ENCODE data around the gene VRK3.
"Not testable (repeated sequence)": the region's sequence is repeated elsewhere in the genome, so short reads cannot be mapped to it uniquely, and the experiment has no call there.

Gene VRK3, protein sequence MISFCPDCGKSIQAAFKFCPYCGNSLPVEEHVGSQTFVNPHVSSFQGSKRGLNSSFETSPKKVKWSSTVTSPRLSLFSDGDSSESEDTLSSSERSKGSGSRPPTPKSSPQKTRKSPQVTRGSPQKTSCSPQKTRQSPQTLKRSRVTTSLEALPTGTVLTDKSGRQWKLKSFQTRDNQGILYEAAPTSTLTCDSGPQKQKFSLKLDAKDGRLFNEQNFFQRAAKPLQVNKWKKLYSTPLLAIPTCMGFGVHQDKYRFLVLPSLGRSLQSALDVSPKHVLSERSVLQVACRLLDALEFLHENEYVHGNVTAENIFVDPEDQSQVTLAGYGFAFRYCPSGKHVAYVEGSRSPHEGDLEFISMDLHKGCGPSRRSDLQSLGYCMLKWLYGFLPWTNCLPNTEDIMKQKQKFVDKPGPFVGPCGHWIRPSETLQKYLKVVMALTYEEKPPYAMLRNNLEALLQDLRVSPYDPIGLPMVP

DNA sequence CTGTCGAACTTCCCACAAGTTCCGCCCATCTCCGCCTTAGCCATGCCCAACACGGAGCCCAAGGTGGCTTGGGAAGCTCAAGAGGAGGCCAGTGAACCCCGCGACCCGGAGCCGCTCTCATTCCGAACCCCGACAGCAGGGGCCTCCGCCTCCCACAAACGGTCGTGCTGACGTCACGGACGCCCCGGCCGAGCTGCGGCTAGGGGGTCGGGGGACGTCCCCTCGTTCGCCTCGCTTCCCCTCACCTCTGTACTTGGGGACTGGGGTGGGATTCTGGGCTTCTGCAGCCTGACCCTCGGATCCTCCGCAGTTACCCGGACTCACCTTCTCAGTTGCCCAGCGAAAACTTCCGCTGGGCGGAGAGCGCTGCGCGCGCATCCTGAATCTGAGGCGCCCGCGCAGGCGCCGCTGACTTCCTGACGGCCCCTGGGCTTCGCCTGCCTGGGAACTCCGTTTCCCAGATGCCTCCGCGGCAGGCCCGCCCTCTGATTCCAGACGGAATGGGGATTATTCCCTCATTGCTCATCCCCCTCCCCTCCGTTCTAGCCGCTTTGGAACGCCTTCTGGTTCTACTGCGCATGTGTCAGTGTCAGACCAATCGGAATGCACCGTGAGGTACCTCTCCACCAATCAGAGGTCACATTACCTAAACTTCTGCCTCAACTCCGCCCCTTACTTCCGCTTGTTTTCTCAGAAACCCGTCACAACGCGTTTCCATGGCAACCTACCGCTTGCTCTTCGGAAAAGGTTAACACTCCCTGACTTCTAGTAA lies at the start of gene VRK3:
VRK3 (minus strand) TSS at position 351 of the 772 bp plus-strand sequence. CDS start 9,210 bp downstream, outside the sequence.
- in situ Hi-C loops (cut with MboI; ENCODE audit: low sequenced_read_pairs): no loop called here

DNA sequence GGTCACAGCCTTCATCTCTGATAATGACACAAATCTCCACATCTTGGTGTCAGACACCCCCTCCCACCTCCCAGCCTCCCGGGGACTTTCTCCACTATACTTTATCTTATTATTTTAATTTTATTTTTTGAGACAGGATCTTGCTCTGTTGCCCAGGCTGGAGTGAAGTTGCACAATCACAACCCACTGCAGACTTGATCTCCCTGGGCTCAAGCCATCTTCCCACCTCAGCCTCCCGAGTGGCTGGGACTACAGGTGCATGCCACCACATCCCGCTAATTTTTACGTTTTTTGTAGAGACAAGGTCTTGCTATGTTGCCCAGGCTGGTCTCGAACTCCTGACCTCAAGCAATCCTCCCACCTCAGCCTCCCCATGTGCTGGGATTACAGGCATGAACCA lies 43.2 kb upstream of the VRK3 start:
- in situ Hi-C loops (cut with MboI; ENCODE audit: low sequenced_read_pairs): not testable (repeated sequence)

DNA sequence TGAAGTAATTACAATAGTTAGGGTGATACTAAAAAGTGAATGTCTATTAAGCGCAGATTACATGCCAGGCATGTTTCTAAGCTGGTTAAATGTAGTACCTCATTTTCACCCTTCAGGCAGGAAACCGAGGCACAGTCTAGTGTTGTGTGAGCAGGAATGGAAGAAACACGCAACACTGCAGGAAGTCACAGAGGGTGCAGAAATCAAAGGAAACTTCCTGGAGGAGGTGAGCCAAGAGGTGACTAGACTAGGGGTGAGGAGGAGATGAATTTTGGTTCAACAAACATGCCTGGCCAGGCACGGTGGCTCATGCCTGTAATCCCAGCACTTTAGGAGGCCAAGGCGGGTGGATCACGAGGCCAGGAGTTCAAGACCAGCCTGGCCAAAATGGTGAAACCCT lies 42.4 kb upstream of the VRK3 start:
- in situ Hi-C loops (cut with MboI; ENCODE audit: low sequenced_read_pairs): no loop called here

DNA sequence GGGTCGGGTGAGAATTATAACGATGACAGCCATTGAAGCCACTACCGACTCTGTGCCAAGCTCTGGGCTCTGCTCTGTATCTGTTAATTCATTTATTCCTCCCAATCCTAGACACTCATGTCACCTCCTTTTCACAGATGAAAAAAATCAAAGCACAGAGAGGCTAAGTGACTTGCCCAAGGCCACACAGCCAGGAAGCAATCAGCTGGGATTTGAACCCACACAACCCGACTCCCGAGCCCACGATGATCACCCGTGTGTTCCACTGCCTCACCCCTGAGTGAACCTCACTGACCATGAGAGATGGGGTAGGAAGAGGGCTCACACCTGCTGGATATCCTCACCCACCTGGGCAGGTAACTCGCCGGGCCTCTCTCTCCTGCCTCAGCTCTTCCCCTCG lies 40.8 kb upstream of the VRK3 start:
- in situ Hi-C loops (cut with MboI; ENCODE audit: low sequenced_read_pairs): no loop called here

DNA sequence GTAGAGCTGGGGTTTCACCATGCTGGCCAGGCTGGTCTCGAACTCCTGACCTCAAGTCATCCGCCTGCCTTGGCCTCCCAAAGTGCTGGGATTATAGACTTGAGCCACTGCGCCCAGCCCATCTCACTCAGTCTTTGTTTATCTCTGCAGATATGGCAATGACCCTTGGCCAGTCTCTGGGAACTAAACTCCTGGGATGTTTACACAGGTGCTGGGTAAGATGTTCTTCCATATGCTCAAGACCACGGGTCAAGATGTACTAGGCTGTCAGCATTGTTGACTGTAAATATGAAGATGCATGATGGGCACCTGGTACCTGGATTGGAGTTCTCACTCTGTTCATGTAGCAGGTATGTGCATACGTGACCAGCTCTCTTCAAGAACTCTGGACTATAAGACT lies 36.5 kb upstream of the VRK3 start:
- in situ Hi-C loops (cut with MboI; ENCODE audit: low sequenced_read_pairs): no loop called here

DNA sequence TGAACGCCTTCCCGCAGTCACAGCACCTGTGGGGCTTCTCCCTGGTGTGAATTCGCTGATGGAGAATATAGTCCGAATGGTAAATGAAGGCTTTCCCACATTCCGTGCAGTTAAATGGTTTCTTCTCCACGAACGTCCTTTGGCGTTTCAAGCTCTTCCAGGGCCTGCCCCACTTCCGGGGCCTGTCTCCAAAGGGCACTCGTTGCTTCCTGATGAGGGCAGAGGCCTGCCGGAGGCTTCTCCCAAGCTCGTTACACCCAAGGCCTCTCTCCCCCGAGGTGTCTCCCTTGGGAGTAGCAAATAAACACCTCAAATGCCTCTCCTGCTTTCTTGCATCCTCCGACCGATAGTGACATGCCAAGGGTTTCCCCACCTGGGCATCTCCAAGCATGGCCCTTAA lies 34.9 kb upstream of the VRK3 start:
- in situ Hi-C loops (cut with MboI; ENCODE audit: low sequenced_read_pairs): no loop called here

DNA sequence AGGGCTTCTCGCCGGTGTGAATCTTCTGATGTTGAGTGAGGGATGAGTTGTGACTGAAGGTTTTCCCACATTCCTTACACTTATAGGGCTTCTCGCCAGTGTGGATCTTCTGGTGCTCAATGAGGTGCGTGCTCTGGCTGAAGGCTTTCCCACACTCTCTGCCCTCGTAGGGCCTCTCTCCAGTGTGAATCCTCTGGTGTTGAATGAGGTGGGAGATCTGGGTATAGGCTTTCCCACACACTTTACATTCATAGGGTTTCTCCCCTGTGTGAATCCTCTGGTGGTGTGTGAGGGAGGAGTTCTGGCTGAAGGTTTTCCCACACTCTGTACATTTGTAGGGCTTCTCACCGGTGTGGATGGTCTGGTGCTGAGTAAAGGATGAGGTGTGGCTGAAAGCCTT lies 33.9 kb upstream of the VRK3 start:
- in situ Hi-C loops (cut with MboI; ENCODE audit: low sequenced_read_pairs): no loop called here

DNA sequence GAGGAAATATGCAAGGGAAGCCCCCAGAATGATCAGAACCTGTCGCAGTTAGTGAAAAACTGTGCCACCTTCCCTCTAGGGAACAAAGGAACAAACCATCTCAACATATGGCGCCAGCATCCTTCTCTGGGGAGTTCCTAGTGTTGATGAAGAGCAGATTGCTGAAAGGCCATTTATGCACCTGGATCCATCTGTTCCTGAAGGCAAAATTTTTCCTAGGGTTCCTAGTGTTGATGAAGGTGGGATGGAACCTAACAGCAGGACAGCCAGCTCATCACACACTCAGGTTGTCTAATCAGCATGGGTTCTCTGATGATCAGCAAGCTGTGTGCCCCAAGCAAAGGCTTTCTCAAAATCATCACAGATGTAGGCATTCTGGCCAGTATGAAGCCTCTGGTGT lies 33.3 kb upstream of the VRK3 start:
- in situ Hi-C loops (cut with MboI; ENCODE audit: low sequenced_read_pairs): no loop called here

DNA sequence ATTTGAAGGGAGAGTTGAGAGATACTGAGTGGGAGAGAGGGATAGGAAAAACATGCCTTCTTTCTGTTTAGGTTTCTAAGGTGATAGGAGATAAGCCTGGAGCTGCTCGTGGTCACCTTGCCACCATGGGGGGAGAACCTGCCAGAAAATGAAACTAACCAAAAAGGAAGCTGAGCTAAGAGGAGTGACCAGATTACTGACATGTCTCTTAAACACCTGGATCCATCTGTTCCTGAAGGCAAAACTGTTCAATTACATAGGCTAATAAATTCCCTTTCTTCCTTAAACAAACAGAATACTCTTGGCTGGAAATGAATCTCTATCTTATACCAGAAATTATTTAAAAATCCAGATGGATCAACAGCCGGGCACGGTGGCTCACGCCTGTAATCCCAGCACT lies 27.9 kb upstream of the VRK3 start:
- in situ Hi-C loops (cut with MboI; ENCODE audit: low sequenced_read_pairs): no loop called here

DNA sequence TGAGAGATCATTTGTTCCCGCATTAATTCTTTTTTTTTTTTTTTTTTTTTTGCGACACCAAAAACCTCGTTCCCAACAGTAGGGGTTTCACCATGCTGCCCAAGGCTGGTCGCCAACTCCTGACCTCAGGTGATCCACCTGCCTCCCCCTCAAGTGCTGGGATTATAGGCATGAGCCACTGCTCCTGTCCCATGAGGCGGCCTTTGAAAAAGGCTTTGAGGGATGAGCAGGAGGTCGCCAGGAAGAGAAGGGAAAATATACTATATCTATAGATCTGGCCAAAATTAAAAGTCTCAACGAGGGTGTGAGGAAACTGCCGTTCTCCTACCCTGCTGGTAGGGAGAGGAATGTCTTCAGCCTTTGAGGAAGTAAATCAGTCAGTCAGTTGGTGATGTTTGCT lies 26.8 kb upstream of the VRK3 start:
- in situ Hi-C loops (cut with MboI; ENCODE audit: low sequenced_read_pairs): no loop called here

DNA sequence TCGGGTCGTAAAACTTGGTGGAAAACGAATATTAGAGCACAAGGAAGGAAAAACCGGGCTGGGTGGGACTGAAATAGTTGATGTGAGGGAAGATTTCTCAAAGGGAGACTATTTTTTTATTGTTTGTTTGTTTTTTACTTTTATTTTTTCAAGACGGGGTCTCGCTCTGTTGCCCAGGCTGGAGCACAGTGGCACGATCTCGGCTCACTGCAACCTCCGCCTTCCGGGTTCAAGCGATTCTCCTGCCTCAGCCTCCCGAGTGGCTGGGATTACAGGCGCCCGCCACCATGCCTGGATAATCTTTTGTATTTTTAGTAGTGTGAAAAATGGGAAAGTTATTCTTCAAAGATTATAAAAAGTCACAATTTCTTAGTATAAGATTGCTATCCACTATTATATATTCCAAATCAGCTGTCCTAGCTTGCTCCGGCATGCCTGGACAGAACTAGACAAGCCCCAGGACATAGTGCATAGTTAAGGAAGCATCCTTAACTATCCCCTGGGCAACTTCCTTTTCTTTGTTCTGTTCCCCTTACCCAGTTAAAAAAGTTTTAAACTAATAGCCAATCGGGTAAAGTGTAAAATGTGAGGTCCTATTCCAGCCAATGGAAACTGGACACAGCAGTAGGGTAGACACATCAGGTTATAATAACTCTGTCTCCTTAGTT lies 26.2 kb upstream of the VRK3 start:
- in situ Hi-C loops (cut with MboI; ENCODE audit: low sequenced_read_pairs): not testable (repeated sequence)

DNA sequence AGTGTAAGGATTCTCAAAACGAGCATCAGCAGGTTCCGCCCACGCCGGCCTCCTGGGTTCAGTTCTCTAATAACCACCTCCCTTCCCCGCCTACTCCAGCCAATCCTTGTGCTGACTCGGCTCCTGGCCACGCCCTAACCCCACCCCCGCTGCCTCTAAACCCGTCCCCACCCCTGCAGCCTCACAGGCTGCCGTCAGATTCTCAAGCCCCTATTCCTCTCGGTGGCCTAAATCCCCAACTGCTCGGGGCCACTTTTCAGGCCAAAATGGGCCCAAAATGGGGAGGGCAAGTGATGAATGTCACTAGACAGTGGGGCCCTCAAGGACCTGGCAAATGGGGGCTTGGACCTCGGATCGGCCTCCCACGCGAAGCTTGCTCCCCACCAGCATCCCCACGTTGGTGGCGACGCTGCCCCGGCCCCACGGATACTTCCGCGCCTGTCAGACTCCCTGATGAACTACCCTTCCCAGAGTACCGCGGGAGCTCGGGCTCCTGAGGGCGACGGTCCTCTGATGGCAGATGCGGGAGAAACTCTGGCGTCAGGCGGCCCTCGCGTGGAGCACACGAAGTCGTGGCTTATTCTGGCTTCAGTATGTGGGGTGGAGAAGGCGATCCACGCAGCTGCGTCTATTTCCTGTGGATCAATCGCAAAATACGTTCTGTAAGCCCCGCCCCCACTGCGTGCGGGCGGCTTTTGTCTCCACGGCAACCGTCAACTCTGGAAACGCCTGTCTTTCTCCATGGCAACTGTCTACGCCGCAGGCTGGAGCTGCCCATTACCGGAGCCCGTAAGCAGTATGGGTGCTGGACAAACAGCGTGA lies 25.4 kb upstream of the VRK3 start:
- in situ Hi-C loops (cut with MboI; ENCODE audit: low sequenced_read_pairs): no loop called here

DNA sequence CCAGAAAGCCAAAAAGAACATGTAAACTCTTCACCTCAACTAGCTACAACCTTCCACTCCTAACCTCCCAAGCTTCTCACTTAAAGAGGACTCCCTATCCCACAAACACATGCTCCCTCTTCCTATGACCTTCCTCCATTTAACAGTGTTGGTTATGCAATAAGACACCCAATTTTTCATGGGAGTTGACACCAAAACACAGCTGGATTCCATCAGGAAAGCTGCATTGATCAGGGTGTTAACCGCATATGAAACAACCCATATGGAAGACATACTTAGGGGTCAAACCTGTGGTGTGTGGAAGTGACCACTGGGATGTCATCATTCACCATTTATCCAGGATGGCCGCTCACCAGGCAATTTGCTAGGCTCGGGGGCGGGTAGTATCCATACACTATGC lies 22.5 kb upstream of the VRK3 start:
- in situ Hi-C loops (cut with MboI; ENCODE audit: low sequenced_read_pairs): no loop called here

DNA sequence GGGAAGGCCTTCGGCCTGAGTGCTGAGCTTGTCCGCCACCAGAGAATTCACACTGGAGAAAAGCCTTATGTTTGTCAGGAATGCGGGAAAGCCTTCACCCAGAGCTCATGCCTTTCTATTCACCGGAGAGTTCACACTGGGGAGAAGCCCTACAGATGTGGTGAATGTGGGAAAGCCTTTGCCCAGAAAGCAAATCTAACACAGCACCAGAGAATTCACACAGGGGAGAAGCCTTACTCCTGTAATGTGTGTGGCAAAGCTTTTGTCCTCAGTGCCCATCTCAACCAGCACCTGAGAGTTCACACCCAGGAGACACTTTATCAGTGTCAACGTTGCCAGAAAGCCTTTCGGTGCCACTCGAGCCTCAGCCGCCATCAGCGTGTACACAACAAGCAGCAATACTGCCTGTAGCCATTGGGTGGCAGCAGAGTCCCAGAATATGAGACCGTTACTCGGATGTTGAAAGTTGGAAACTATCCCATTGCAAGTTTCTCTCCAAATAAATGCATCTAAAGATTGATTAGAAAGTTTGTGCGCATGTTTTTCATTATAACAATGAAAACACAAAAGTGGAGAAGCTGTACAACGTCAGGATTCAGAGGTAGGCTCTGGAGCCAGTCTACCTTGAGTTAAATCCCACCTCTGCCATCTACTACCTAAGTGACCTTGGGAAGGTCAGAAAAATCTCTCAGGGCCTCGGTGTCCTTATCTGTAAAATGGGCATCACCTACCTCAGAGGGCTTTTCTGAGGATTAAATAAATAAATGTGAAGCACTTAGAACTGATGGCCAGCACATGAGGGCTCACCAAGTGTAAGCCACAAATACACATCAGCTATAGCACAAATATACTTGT lies 21.7 kb upstream of the VRK3 start:
- in situ Hi-C loops (cut with MboI; ENCODE audit: low sequenced_read_pairs): no loop called here

DNA sequence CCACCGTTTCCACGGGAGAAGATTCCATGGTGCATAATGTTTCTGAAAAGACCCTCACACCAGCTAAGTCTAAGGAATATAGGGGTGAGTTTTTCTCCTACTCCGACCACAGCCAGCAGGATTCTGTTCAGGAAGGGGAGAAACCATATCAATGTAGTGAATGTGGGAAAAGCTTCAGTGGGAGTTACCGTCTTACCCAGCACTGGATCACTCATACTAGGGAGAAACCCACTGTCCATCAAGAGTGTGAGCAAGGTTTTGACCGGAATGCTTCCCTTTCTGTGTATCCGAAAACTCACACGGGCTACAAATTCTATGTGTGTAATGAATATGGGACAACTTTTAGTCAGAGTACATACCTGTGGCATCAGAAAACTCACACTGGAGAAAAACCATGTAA lies 19.8 kb upstream of the VRK3 start:
- in situ Hi-C loops (cut with MboI; ENCODE audit: low sequenced_read_pairs): no loop called here

DNA sequence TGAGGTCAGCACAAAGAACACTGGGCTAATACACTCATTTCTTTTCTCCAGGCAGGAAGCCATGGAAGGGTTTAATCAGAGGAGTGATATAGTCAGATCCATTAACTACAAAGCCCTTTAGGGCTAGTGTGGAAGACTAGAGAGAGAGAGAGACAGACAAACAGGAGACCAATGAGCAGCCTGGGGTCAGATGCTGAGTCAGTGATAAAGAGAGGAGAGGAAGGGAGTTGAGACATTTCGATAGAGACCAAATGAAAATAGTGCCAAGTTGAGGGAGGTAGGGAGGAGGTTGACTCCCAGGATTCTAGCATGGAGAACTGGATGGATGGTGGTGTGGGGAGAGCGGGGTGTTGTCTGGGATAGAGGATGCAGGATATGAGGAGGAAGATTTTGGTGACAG lies 18.8 kb upstream of the VRK3 start:
- in situ Hi-C loops (cut with MboI; ENCODE audit: low sequenced_read_pairs): no loop called here

DNA sequence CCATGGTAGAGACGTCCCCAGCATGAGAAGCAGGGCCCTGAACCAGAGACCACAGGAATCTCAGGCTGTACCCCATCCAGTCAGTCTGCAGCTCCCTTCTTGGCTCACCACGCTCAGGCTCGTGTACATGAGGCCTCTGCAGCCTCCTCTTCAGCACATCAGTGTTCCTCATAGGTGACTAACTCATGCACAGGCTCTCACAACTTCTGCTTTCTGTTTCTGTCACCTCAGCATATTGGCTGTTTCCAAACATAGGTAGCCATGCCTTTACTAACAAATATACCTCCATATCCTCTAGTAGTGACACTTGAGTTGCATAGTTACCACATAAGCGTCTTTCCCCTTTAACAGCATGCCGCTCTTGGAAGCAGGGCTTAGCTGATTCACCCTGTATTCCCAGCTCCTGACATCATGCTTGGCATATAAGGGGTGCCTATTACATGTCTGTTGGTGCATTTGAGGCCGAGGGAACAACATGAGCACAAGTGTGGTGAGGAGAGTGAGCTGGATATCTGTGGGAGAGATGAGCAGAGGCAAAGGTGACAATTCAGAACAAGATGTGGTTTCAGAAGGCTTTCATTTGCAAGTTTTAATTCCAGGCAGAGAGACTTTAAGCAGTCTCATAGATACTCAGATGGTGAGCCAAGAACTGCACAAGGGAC lies 17.3 kb upstream of the VRK3 start:
- in situ Hi-C loops (cut with MboI; ENCODE audit: low sequenced_read_pairs): no loop called here

DNA sequence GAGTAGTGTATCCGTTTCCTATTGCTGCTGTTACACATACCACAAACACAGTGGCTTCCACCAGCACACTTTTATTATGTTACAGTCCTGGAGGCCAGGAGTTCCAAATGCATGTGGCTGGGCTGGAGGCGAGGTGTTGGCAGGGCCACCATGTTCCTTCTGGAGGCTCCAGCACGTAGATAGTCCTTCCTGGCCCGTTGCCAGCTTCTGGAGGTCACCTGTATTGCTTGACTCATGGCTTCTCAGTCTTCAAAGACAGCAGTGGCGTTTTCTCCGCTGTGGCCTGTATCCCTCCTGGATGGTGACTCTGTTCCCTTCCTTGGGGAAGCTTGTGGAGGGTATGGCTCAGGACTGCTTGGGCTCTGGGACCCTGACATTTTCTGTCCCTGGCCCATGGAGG lies 15.8 kb upstream of the VRK3 start:
- in situ Hi-C loops (cut with MboI; ENCODE audit: low sequenced_read_pairs): no loop called here

DNA sequence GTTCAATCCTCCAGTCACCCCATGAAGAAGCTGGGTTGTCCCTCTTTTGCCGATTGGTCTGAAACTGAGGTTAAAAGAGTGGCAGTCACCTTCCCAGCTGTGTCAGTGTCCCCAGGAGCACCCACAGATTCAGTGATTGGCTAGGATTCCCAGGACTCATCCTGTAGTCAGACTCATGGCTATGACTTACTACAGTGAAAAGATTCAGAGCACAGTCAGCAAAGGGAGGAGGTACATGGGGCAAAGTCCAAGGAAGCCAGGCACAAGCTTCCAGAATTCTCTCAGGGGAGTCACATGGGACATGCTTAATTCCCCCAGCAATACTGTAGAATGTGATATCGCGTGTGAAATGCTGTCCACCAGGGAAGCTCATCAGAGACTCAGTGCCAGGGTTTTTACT lies 14.8 kb upstream of the VRK3 start:
- in situ Hi-C loops (cut with MboI; ENCODE audit: low sequenced_read_pairs): no loop called here
